Activated B cell treated with CpG ODN at 0.5 μM for 24 hours (primary cell): ENCODE measurements around the gene BLOC1S4. TPM values are rescaled to one million over a fixed set of nuclear protein-coding genes. Genes with fewer than 3 reads are reported as not detected.

Experiments
- ATAC-seq: fragments of 200-7000 bp; cut with Tn5 transposase; one replicate; pipeline ENCODE4 v1.10.0; 2021; ENCODE audit warnings: low read depth, mild to moderate bottlenecking, moderate library complexity
- CTCF ChIA-PET: fragments of 350-600 bp; sonication (Branson Sonifier 250); formaldehyde crosslinking; loops from one replicate; lab custom pipeline; 2021; ENCODE audit warnings: antibody characterized with exemption; lab: Charles Lee
- POLR2A ChIA-PET: fragments of 350-600 bp; sonication (Branson Sonifier 250); formaldehyde crosslinking; loops from one replicate; lab custom pipeline; 2021; ENCODE audit warnings: antibody characterized with exemption; lab: Charles Lee
- DNase-seq: peaks from one replicate; pipeline ENCODE4 v3.0.0; 2022
- H3K27ac Mint-ChIP-seq: one replicate; pipeline ENCODE4 v1.8.0; 2020; ENCODE audit warnings: mixed read lengths
- H3K27me3 Mint-ChIP-seq: one replicate; pipeline ENCODE4 v1.8.0; 2021; ENCODE audit warnings: mixed read lengths
- H3K36me3 Mint-ChIP-seq: one replicate; pipeline ENCODE4 v1.8.0; 2021; ENCODE audit warnings: low read depth, mixed read lengths
- H3K4me1 Mint-ChIP-seq: one replicate; pipeline ENCODE4 v1.8.0; 2021; ENCODE audit warnings: mixed read lengths
- H3K4me3 Mint-ChIP-seq: one replicate; pipeline ENCODE4 v1.8.0; 2020; ENCODE audit warnings: mild to moderate bottlenecking, mixed read lengths
- H3K9me3 Mint-ChIP-seq: one replicate; pipeline ENCODE4 v1.8.0; 2020; ENCODE audit warnings: mixed read lengths
- CTCF ChIP-seq: fragments of 200-600 bp; IDR thresholded peaks from one replicate; pipeline ENCODE4 v1.8.0; 2022; ENCODE audit warnings: antibody characterized with exemption, mild to moderate bottlenecking
- intact Hi-C: fragments of 100-400 bp; cut with micrococcal nuclease; formaldehyde crosslinking; loops from one replicate; pipeline ENCODE4 v1.15.1; 2024
- total RNA-seq: library from RNA; stranded (reverse); gene quantifications from 2 replicates; pipeline ENCODE4 v1.2.3, GENCODE V29; 2022

Gene BLOC1S4
- total RNA-seq, 1 donor from 2014 or later, result 19.8 TPM

GRCh38 chr4:6763330-6763851 is 47.4 kb downstream of the BLOC1S4 start:
- Mint-ChIP-seq H3K4me1 (no peaks in the 10 kb centered on the region), H3K9me3 (no peaks in the 10 kb centered on the region), H3K4me3 (no peak overlapping the region), H3K27ac (no peak overlapping the region), H3K27me3 (peaks cover 15% of the 10 kb centered on the region), H3K36me3 (no peaks in the 10 kb centered on the region)
- ChIA-PET POLR2A (no interaction called here), CTCF (no interaction called here)
- no peak for TF ChIP-seq CTCF
- DNase-seq, result no peak
- intact Hi-C loops, result no loop called here
- ATAC-seq, result no peak

GRCh38 chr4:6764976-6765620 is 49.1 kb downstream of the BLOC1S4 start:
- intact Hi-C loops, result no loop called here
- no peak for ATAC-seq
- Mint-ChIP-seq H3K27ac (no peak overlapping the region), H3K4me1 (no peaks in the 10 kb centered on the region), H3K27me3 (peaks cover 15% of the 10 kb centered on the region), H3K36me3 (no peaks in the 10 kb centered on the region), H3K9me3 (no peaks in the 10 kb centered on the region), H3K4me3 (no peak overlapping the region)
- CTCF ChIA-PET, result no interaction called here
- POLR2A ChIA-PET, result no interaction called here
- TF ChIP-seq CTCF, result no peak
- no peak for DNase-seq

- Mint-ChIP-seq H3K27ac (no peak overlapping the region), H3K4me3 (no peak overlapping the region), H3K9me3 (no peaks in the 10 kb centered on the region), H3K36me3 (no peaks in the 10 kb centered on the region), H3K27me3 (peaks cover 13% of the 10 kb centered on the region), H3K4me1 (no peaks in the 10 kb centered on the region)
- ChIA-PET POLR2A (no interaction called here), CTCF (no interaction called here)
- intact Hi-C loops, result no loop called here
- DNase-seq, result no peak
- TF ChIP-seq CTCF, result no peak
- no peak for ATAC-seq
These were observed 49.7 kb downstream of the BLOC1S4 start for GRCh38 chr4:6765703-6766102.

Other genes with a start within 250 kb of the BLOC1S4 start
- gene PPP2R2C, start 243.6 kb upstream of the BLOC1S4 start, total RNA-seq, result not detected in 2 replicates
- gene MAN2B2, start 141.0 kb upstream of the BLOC1S4 start, total RNA-seq, result 24.2 and 24.7 TPM in 2 replicates
- 93.8 and 93.9 TPM in 2 replicates for gene MRFAP1, start 75.5 kb upstream of the BLOC1S4 start, total RNA-seq
- gene S100P, start 22.3 kb upstream of the BLOC1S4 start, total RNA-seq, result not detected in 2 replicates
- gene MRFAP1L1, start 6.3 kb upstream of the BLOC1S4 start, total RNA-seq, result 39.1 and 39.5 TPM in 2 replicates
- gene KIAA0232, start 66.6 kb downstream of the BLOC1S4 start, total RNA-seq, result 14.9 and 15.5 TPM in 2 replicates
- gene TBC1D14, start 193.7 kb downstream of the BLOC1S4 start, total RNA-seq, result 35.1 and 35.2 TPM in 2 replicates